GM12878 (cell line): ENCODE data around the gene SRD5A1. TPM values are rescaled to one million over a fixed set of nuclear protein-coding genes. Genes with fewer than 3 reads are reported as not detected.
A peak's percentile ranks its signal among the peaks of the same experiment; 100 is the strongest.

Experiments
- BHLHE40 ChIP-seq, 2 experiments: fragments of 450-650 bp in 1 of 2; IDR thresholded peaks; 2 replicates each; pipeline ENCODE4 v1.6.1; 2011 to 2017; ENCODE audit warnings: low read depth in 2 of 2, borderline replicate concordance in 1 of 2, improper control_type of control experiment in 1 of 2, low read length in 1 of 2, mild to moderate bottlenecking in 1 of 2
- CBFB ChIP-seq: IDR thresholded peaks from 2 replicates; pipeline ENCODE4 v1.6.1; 2016; ENCODE audit warnings: antibody characterized with exemption, low read depth
- CHD2 ChIP-seq: IDR thresholded peaks from 2 replicates; pipeline ENCODE4 v1.6.1; 2011; ENCODE audit warnings: low read depth, low read length, improper control_type of control experiment, borderline replicate concordance
- CREB1 ChIP-seq: IDR thresholded peaks from 2 replicates; pipeline ENCODE4 v1.6.1; 2012; ENCODE audit warnings: low read depth, mild to moderate bottlenecking, inconsistent platforms
- JUND ChIP-seq: IDR thresholded peaks from 2 replicates; pipeline ENCODE4 v1.6.1; 2012; ENCODE audit warnings: low read depth, mild to moderate bottlenecking, low read length, improper control_type of control experiment, moderate library complexity
- LARP7 ChIP-seq: fragments of 450-650 bp; IDR thresholded peaks from 2 replicates; pipeline ENCODE4 v1.6.1; 2017; ENCODE audit warnings: mild to moderate bottlenecking
- NR2F1 ChIP-seq: fragments of 450-650 bp; conservative IDR thresholded peaks from 2 replicates; pipeline ENCODE4 v1.6.1; 2017; ENCODE audit warnings: mild to moderate bottlenecking
- RELA ChIP-seq: fragments of 450-650 bp; IDR thresholded peaks from 2 replicates; pipeline ENCODE4 v1.8.0; 2014; ENCODE audit warnings: borderline replicate concordance; ENCODE audit not compliant: partially characterized antibody
- SMARCA5 ChIP-seq: fragments of 450-650 bp; IDR thresholded peaks from 2 replicates; pipeline ENCODE4 v1.6.1; 2017; ENCODE audit warnings: mild to moderate bottlenecking
- TAF1 ChIP-seq: IDR thresholded peaks from 2 replicates; pipeline ENCODE4 v1.6.1; 2011; ENCODE audit warnings: mild to moderate bottlenecking, low read depth, low read length, borderline replicate concordance
- ZNF207 ChIP-seq: fragments of 450-650 bp; IDR thresholded peaks from 2 replicates; pipeline ENCODE4 v1.6.1; 2014; ENCODE audit warnings: antibody characterized with exemption, mild to moderate bottlenecking, borderline replicate concordance
- polyA plus RNA-seq, 11 experiments: library from polyadenylated mRNA; depleted of rRNA in 4 of 11; unstranded in 6 of 11; stranded (reverse) in 5 of 11; fragments of >200 nt; fragmentation: Nextera tagmentation in 4 of 11; fragmentation: Illumina TruSeq in 1 of 11; extraction: Ambion mirVana in 4 of 11; extraction: Trizol in 1 of 11; gene quantifications; 1 replicate in 1 of 11; 2 replicates in 10 of 11; pipeline versions ENCODE4 v1.2.1 to v1.2.3, GENCODE V29; 2011 to 2016; ENCODE audit warnings: inconsistent platforms in 2 of 11, missing spikeins in 2 of 11, low read depth in 1 of 11
- total RNA-seq, 4 experiments: library from RNA; depleted of rRNA in 3 of 4; stranded (reverse); fragments of >200 nt in 3 of 4; fragmentation: Illumina TruSeq in 1 of 4; extraction: Trizol in 1 of 4; gene quantifications; 2 replicates each; pipeline versions ENCODE4 v1.2.1 to v1.2.3, GENCODE V29; 2013 to 2021
- TF ChIP-seq, protein P1 (sequence below): fragments of 450-650 bp; IDR thresholded peaks from 2 replicates; pipeline ENCODE4 v1.6.1; 2017; ENCODE audit warnings: mild to moderate bottlenecking, moderate library complexity
- TF ChIP-seq, protein P2 (sequence below): fragments of 450-650 bp; IDR thresholded peaks from 2 replicates; pipeline ENCODE4 v1.6.1; 2018; ENCODE audit warnings: mild to moderate bottlenecking, low read depth, moderate library complexity; ENCODE audit not compliant: partially characterized antibody
- TF ChIP-seq, protein P3 (sequence below): fragments of 450-650 bp; IDR thresholded peaks from 2 replicates; pipeline ENCODE4 v1.6.1; 2017; ENCODE audit warnings: mild to moderate bottlenecking
- TF ChIP-seq, protein P4 (sequence below): fragments of 450-650 bp; IDR thresholded peaks from 2 replicates; pipeline ENCODE4 v1.6.1; 2014; ENCODE audit warnings: mild to moderate bottlenecking
- TF ChIP-seq, protein P5 (sequence below): fragments of 450-650 bp; IDR thresholded peaks from 2 replicates; pipeline ENCODE4 v1.6.1; 2017; ENCODE audit warnings: antibody characterized with exemption, mild to moderate bottlenecking, moderate library complexity

The SRD5A1 gene
- total and polyA plus RNA-seq, 10 of the 15 experiments (the other 5 are each of a cell fraction or from before 2014, with no cell fraction given), result 0.76 to 20.1 (median 12.3) TPM

DNA sequence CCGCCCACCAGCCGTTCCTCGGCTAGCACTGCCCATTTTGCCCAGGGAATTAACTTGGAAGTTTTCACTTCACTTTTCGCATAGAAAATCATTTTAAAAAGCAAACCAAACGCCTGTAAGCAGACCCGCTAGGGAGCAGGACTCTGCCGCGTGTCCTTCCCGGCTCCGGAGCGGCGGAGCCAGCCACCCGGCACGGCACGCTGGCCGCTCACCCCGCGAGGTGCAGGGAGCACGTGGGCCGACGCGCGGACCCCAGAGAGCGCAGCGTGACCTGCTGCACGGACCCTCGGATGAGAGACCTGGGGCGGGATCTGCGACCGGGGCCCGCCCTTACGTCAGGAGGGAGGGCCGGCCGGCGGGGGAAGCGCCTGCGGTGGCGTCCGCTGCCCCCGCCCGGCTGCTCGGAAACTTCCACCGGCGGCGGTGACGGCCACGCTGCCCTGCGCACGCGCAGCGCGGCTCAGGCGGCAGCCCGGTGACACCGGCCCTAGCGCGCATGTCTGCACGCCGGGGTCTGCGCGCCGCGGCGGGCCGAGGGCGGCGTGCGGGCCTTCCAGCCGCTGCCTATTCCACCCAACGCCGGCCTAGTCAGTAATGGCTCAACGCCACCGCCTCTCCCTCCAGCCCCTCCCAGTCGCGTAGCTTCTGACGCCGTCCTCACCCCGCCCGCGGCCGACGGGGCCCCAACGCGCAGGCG lies 79.5 kb downstream of the SRD5A1 start (continued):
- TF ChIP-seq, protein P1, sequence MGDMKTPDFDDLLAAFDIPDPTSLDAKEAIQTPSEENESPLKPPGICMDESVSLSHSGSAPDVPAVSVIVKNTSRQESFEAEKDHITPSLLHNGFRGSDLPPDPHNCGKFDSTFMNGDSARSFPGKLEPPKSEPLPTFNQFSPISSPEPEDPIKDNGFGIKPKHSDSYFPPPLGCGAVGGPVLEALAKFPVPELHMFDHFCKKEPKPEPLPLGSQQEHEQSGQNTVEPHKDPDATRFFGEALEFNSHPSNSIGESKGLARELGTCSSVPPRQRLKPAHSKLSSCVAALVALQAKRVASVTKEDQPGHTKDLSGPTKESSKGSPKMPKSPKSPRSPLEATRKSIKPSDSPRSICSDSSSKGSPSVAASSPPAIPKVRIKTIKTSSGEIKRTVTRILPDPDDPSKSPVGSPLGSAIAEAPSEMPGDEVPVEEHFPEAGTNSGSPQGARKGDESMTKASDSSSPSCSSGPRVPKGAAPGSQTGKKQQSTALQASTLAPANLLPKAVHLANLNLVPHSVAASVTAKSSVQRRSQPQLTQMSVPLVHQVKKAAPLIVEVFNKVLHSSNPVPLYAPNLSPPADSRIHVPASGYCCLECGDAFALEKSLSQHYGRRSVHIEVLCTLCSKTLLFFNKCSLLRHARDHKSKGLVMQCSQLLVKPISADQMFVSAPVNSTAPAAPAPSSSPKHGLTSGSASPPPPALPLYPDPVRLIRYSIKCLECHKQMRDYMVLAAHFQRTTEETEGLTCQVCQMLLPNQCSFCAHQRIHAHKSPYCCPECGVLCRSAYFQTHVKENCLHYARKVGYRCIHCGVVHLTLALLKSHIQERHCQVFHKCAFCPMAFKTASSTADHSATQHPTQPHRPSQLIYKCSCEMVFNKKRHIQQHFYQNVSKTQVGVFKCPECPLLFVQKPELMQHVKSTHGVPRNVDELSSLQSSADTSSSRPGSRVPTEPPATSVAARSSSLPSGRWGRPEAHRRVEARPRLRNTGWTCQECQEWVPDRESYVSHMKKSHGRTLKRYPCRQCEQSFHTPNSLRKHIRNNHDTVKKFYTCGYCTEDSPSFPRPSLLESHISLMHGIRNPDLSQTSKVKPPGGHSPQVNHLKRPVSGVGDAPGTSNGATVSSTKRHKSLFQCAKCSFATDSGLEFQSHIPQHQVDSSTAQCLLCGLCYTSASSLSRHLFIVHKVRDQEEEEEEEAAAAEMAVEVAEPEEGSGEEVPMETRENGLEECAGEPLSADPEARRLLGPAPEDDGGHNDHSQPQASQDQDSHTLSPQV, result peak; percentile 71; the same call in 1 of the 2 replicates
- TF ChIP-seq SMARCA5 (peak; percentile 45; the same call in 1 of the 2 replicates), NR2F1 (peak; percentile 71), RELA (peak; percentile 78), CHD2 (peak; percentile 36; the same call in 1 of the 2 replicates), BHLHE40 (IDR thresholded peaks at IDR 0.05; ENCODE audit: borderline replicate concordance in 1 of 2, low read depth in 2 of 2, low read length in 1 of 2) (peak; percentile 71 to 88; a peak in 3 of 4 replicates), CREB1 (peak; percentile 93), ZNF207 (0 out of 2 replicates have a peak, but pooled peaks have one; percentile 57), JUND (0 out of 2 replicates have a peak, but pooled peaks have one; percentile 5), LARP7 (peak; percentile 90), TAF1 (peak; percentile 14; the same call in 1 of the 2 replicates), CBFB (no peak)
- TF ChIP-seq, protein P2, sequence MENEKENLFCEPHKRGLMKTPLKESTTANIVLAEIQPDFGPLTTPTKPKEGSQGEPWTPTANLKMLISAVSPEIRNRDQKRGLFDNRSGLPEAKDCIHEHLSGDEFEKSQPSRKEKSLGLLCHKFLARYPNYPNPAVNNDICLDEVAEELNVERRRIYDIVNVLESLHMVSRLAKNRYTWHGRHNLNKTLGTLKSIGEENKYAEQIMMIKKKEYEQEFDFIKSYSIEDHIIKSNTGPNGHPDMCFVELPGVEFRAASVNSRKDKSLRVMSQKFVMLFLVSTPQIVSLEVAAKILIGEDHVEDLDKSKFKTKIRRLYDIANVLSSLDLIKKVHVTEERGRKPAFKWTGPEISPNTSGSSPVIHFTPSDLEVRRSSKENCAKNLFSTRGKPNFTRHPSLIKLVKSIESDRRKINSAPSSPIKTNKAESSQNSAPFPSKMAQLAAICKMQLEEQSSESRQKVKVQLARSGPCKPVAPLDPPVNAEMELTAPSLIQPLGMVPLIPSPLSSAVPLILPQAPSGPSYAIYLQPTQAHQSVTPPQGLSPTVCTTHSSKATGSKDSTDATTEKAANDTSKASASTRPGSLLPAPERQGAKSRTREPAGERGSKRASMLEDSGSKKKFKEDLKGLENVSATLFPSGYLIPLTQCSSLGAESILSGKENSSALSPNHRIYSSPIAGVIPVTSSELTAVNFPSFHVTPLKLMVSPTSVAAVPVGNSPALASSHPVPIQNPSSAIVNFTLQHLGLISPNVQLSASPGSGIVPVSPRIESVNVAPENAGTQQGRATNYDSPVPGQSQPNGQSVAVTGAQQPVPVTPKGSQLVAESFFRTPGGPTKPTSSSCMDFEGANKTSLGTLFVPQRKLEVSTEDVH, result no peak
- TF ChIP-seq, protein P3, sequence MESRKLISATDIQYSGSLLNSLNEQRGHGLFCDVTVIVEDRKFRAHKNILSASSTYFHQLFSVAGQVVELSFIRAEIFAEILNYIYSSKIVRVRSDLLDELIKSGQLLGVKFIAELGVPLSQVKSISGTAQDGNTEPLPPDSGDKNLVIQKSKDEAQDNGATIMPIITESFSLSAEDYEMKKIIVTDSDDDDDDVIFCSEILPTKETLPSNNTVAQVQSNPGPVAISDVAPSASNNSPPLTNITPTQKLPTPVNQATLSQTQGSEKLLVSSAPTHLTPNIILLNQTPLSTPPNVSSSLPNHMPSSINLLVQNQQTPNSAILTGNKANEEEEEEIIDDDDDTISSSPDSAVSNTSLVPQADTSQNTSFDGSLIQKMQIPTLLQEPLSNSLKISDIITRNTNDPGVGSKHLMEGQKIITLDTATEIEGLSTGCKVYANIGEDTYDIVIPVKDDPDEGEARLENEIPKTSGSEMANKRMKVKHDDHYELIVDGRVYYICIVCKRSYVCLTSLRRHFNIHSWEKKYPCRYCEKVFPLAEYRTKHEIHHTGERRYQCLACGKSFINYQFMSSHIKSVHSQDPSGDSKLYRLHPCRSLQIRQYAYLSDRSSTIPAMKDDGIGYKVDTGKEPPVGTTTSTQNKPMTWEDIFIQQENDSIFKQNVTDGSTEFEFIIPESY, result no peak
- TF ChIP-seq, protein P4, sequence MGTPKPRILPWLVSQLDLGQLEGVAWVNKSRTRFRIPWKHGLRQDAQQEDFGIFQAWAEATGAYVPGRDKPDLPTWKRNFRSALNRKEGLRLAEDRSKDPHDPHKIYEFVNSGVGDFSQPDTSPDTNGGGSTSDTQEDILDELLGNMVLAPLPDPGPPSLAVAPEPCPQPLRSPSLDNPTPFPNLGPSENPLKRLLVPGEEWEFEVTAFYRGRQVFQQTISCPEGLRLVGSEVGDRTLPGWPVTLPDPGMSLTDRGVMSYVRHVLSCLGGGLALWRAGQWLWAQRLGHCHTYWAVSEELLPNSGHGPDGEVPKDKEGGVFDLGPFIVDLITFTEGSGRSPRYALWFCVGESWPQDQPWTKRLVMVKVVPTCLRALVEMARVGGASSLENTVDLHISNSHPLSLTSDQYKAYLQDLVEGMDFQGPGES, result peak; percentile 21; the same call in 1 of the 2 replicates
- TF ChIP-seq, protein P5, sequence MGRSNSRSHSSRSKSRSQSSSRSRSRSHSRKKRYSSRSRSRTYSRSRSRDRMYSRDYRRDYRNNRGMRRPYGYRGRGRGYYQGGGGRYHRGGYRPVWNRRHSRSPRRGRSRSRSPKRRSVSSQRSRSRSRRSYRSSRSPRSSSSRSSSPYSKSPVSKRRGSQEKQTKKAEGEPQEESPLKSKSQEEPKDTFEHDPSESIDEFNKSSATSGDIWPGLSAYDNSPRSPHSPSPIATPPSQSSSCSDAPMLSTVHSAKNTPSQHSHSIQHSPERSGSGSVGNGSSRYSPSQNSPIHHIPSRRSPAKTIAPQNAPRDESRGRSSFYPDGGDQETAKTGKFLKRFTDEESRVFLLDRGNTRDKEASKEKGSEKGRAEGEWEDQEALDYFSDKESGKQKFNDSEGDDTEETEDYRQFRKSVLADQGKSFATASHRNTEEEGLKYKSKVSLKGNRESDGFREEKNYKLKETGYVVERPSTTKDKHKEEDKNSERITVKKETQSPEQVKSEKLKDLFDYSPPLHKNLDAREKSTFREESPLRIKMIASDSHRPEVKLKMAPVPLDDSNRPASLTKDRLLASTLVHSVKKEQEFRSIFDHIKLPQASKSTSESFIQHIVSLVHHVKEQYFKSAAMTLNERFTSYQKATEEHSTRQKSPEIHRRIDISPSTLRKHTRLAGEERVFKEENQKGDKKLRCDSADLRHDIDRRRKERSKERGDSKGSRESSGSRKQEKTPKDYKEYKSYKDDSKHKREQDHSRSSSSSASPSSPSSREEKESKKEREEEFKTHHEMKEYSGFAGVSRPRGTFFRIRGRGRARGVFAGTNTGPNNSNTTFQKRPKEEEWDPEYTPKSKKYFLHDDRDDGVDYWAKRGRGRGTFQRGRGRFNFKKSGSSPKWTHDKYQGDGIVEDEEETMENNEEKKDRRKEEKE, result 0 out of 2 replicates have a peak, but pooled peaks have one; percentile 27
